Progenitor cell of endocrine pancreas (in vitro differentiated cells): Measurements from ENCODE around the gene USP28. TPM values are rescaled to one million over a fixed set of nuclear protein-coding genes. Genes with fewer than 3 reads are reported as not detected.

Source experiments
- DNase-seq: peaks from one replicate; pipeline ENCODE4 v3.0.0; 2021; ENCODE audit warnings: low spot score; ENCODE audit not compliant: unreplicated experiment
- H3K27ac Mint-ChIP-seq: 2 replicates; pipeline ENCODE4 v1.8.0; 2021; ENCODE audit warnings: mild to moderate bottlenecking, moderate library complexity, mixed read lengths
- H3K27me3 Mint-ChIP-seq: 2 replicates; pipeline ENCODE4 v1.8.0; 2021; ENCODE audit warnings: mixed read lengths
- H3K36me3 Mint-ChIP-seq: 2 replicates; pipeline ENCODE4 v1.8.0; 2022; ENCODE audit warnings: mixed read lengths; ENCODE audit not compliant: insufficient read depth
- H3K4me1 Mint-ChIP-seq: 2 replicates; pipeline ENCODE4 v1.8.0; 2021; ENCODE audit warnings: low read depth, mixed read lengths
- H3K4me3 Mint-ChIP-seq: 2 replicates; pipeline ENCODE4 v1.8.0; 2021; ENCODE audit warnings: low read depth, mild to moderate bottlenecking, moderate library complexity, mixed read lengths
- H3K9me3 Mint-ChIP-seq: 2 replicates; pipeline ENCODE4 v1.8.0; 2021; ENCODE audit warnings: low read depth, mixed read lengths
- CTCF ChIP-seq: fragments of 200-600 bp; sonication (generic); IDR thresholded peaks from one replicate; pipeline ENCODE4 v1.5.0; 2021; ENCODE audit warnings: antibody characterized with exemption, mild to moderate bottlenecking; ENCODE audit not compliant: unreplicated experiment
- total RNA-seq: library from RNA; stranded (reverse); gene quantifications from 2 replicates; pipeline ENCODE4 v1.2.1, GENCODE V29; 2021

USP28 gene
- total RNA-seq, 1 donor from 2014 or later: 54.8 TPM

GRCh38 chr11:113829751-113830150 lies 45.6 kb downstream of the USP28 start:
- DNase-seq: no peak
- H3K4me1 Mint-ChIP-seq: no peaks in the 10 kb centered on the region
- no peak overlapping the region for H3K27ac Mint-ChIP-seq
- peaks cover 9% of the 10 kb centered on the region for H3K9me3 Mint-ChIP-seq
- H3K27me3 Mint-ChIP-seq: no peaks in the 10 kb centered on the region
- peaks cover 29% of the 10 kb centered on the region for H3K36me3 Mint-ChIP-seq
- H3K4me3 Mint-ChIP-seq: no peak overlapping the region
- no peak for TF ChIP-seq CTCF

- H3K27me3 Mint-ChIP-seq: no peaks in the 10 kb centered on the region
- no peak for DNase-seq
- no peak for TF ChIP-seq CTCF
- peaks cover 14% of the 10 kb centered on the region for H3K9me3 Mint-ChIP-seq
- no peak overlapping the region for H3K27ac Mint-ChIP-seq
- H3K4me1 Mint-ChIP-seq: no peaks in the 10 kb centered on the region
- H3K4me3 Mint-ChIP-seq: no peak overlapping the region
- H3K36me3 Mint-ChIP-seq: peaks cover 34% of the 10 kb centered on the region
These were observed 47.2 kb downstream of the USP28 start for GRCh38 chr11:113828191-113828590.

- no peak for TF ChIP-seq CTCF
- H3K36me3 Mint-ChIP-seq: peaks cover 37% of the 10 kb centered on the region
- DNase-seq: no peak
- H3K9me3 Mint-ChIP-seq: peaks cover 14% of the 10 kb centered on the region
- no peak overlapping the region for H3K4me3 Mint-ChIP-seq
- H3K27ac Mint-ChIP-seq: peak overlapping the region; percentile 18
- no peaks in the 10 kb centered on the region for H3K4me1 Mint-ChIP-seq
- H3K27me3 Mint-ChIP-seq: no peaks in the 10 kb centered on the region
These were observed 47.9 kb downstream of the USP28 start for GRCh38 chr11:113827477-113827876.

- Mint-ChIP-seq H3K4me1 (no peaks in the 10 kb centered on the region), H3K36me3 (peaks cover 29% of the 10 kb centered on the region), H3K9me3 (no peaks in the 10 kb centered on the region), H3K27ac (no peak overlapping the region), H3K4me3 (no peak overlapping the region), H3K27me3 (no peaks in the 10 kb centered on the region)
- no peak for DNase-seq
- no peak for TF ChIP-seq CTCF
These were observed 56.9 kb downstream of the USP28 start for GRCh38 chr11:113818426-113818825.

- DNase-seq: no peak
- Mint-ChIP-seq H3K4me1 (no peaks in the 10 kb centered on the region), H3K27me3 (no peaks in the 10 kb centered on the region), H3K4me3 (no peak overlapping the region), H3K9me3 (no peaks in the 10 kb centered on the region), H3K36me3 (peaks cover 24% of the 10 kb centered on the region), H3K27ac (no peak overlapping the region)
- no peak for TF ChIP-seq CTCF
These were observed 57.7 kb downstream of the USP28 start for GRCh38 chr11:113817626-113818025.
